GM12872 (cell line): ENCODE measurements around the gene MYPN.

Source experiments
- TF ChIP-seq, protein P1 (sequence below): IDR thresholded peaks from 3 replicates; pipeline ENCODE4 v1.5.1; 2011; ENCODE audit warnings: low read depth, mild to moderate bottlenecking, low read length, moderate library complexity; ENCODE audit not compliant: insufficient read depth

MYPN gene

DNA sequence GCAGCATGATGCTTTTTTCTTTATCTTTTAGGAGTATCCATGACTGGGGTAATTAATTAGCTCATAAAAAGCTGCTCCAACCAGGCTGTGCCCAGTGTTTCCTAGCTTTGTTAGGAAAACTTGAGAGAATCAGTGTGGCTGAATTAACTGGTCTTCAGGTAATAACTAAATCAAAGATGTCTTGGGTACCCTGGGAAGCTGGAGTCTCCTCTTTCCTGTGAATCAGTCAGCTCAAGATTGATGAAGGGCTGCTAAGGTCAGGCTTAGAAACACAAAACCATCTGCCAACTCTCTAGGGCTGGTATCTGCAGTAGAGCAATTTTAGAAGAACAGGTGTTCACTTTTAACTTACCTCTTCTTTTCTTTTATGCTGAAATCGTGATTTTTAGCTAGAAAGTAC is 144.1 kb downstream of the MYPN start:
- TF ChIP-seq, protein P1, sequence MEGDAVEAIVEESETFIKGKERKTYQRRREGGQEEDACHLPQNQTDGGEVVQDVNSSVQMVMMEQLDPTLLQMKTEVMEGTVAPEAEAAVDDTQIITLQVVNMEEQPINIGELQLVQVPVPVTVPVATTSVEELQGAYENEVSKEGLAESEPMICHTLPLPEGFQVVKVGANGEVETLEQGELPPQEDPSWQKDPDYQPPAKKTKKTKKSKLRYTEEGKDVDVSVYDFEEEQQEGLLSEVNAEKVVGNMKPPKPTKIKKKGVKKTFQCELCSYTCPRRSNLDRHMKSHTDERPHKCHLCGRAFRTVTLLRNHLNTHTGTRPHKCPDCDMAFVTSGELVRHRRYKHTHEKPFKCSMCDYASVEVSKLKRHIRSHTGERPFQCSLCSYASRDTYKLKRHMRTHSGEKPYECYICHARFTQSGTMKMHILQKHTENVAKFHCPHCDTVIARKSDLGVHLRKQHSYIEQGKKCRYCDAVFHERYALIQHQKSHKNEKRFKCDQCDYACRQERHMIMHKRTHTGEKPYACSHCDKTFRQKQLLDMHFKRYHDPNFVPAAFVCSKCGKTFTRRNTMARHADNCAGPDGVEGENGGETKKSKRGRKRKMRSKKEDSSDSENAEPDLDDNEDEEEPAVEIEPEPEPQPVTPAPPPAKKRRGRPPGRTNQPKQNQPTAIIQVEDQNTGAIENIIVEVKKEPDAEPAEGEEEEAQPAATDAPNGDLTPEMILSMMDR, result no peak

DNA sequence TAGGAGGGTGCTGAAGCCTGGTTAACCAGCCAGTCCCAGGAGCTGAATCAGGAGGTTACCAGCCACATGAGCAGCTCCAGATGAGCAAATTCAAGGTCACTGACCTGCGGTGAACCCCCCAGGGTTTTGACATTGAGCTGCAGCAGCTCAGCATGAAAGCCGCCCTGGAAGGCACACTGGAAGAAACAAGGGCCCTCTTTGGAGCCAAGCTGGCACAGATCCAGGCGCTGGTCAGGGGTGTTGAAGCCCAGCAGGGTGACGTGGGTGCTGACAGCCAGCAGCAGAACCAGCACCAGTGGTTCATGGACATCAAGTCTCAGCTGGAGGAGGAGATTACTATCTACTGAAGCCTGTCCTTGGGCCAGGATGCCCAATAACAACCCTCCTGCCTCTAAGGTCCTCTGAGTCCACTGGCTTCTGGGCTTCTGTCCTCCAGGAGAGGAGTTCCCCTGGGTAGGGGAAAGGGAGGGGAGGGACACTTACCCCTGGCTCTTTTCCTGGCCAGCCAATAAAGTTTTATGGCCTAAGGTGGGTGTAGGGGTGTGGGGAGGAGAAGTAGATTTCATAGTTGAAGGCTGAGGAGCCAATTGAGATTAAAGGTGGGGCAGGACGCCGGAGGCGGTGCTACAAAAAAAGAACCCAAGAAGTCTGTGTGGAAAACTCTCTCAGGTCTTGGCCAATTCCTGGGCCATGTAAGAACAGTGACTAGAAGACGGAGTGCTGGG is 152.0 kb downstream of the MYPN start:
- TF ChIP-seq, protein P1, result no peak
